Measurements from ENCODE around the gene TCF4.

DNA sequence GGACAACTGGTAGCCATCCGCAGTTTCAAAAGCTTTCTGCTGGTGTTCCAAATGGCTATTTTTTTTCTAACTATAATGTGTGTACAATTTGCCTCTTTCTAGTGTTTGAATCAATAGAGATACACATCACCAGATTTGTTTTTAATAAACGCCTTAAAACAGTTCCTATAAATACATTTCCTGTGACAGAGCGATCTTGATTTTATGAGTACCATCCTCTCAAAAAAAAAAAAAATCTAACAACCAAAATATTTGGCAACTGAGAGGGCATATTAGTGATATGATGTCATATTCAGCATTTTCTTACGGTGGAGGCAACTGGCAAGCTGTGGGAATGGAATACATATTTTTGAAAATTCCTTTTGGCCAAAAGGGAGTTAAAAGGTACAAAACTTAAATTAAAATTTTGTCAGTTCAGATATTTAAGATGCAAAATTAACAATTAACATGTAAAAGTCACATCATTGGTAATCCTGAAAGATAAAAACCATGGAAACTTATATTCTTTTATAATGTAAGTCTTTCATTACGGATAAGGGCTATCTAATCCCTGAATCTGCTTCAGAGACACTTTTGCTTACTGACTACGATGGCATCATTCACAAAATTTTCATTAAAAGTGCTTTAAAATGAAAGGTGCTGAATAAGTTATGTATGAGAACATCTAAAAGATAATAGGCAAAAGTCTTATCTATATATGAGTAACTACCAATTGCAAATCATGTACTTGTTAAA lies 268.4 kb downstream of the TCF4 start:
- TF ChIP-seq, protein P1, sequence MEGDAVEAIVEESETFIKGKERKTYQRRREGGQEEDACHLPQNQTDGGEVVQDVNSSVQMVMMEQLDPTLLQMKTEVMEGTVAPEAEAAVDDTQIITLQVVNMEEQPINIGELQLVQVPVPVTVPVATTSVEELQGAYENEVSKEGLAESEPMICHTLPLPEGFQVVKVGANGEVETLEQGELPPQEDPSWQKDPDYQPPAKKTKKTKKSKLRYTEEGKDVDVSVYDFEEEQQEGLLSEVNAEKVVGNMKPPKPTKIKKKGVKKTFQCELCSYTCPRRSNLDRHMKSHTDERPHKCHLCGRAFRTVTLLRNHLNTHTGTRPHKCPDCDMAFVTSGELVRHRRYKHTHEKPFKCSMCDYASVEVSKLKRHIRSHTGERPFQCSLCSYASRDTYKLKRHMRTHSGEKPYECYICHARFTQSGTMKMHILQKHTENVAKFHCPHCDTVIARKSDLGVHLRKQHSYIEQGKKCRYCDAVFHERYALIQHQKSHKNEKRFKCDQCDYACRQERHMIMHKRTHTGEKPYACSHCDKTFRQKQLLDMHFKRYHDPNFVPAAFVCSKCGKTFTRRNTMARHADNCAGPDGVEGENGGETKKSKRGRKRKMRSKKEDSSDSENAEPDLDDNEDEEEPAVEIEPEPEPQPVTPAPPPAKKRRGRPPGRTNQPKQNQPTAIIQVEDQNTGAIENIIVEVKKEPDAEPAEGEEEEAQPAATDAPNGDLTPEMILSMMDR (IDR thresholded peaks at IDR 0.05; ENCODE audit: insufficient read depth, low read depth, low read length), result no peak
- TF ChIP-seq EZH2 (IDR thresholded peaks at IDR 0.05; ENCODE audit: insufficient read depth, low read length), result no peak
